Measurements from ENCODE around the gene STX11.

The STX11 gene

DNA sequence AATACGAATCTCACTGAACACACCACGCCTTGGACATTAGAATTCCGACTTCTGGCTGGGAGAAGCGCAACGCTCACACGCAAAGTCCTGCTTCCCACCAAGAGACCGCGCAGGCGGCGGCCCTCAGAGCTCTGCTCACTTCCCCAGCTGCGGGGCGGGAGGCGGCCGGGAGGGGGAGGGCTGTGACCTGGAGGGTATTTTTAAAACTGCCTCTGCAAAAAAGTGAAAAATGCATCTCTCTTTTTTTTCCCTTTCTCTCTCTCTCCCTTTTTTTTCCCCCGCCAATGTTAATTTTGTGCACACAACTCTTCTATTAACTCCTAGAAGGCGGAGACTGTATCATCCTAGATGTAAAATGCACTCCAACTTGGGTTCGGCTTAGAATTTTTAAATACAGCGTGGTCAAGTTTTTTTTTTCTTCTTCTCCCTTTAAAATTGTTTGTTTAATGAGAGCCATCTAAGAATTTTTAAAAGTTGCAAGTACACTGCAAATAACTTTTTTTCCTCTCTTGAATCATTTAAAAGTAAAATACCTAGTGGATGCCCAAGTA is 66.4 kb downstream of the STX11 start:
- DNase-seq, result no peak

DNA sequence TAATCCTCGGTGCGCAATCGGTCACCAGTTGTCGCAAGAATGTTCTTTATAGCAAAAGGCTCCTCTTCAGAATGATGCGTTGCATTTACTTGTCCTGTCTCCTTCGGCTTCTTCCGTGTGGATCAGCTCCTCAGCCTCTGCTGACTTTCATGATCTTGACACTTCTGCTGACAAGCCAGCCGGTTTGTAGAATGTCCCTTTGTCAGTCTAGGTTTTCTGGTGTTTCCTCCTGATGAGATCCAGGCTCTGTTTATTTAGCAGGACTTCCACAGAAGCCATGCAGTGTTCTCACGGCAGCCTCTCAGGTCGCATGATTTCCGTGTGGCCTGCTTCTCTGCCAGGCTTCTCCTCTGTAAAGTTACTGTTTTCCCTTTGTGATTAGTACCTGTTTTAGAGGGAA is 66.9 kb downstream of the STX11 start:
- DNase-seq, result no peak

DNA sequence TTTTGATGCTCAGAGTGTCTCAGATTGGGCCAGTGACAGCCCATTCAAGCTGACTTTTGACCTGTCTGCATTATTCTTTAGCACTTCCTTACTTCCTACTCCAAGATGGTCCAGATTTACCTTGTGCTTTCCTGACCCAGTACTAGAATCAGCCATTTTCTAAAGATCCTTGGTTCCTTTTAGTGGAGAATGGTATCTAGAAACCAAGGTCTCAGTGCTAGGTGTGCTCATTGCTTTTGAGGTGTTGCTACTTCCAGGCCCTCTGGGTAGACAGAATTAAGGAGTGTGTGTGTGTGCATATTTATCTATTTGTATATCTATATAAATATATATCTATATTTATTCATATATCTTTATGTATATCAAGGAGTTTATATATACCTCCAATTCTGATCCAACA is 67.5 kb downstream of the STX11 start:
- no peak for DNase-seq

DNA sequence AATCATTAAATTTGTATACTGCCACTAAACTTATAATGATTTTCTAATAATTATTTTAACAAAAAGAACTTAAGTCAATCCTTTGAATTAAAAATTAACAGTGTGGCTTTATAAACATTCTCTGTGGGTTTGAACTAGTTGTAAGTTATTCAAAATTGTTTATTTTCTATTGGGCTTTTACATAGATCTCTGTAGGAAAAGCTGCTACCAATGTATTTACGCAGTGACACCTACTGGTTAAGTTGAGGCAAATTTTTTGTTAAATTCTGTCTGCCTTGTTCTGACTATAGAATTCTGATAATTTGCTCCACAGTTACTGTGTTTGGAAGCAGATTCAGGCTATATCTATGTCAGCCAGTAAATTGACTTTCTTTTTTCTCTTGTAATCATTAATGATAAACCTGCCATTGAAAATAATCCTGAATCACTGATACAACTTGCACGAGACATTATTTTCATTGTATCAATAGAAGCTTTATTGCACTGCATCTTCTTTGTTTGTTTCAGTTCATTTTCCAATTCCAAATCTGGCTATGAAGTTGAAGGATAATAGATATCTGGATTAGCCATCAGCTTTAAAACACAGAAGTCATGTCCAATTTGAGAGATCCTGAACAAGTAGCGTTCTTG is 68.9 kb downstream of the STX11 start:
- DNase-seq, result peak; percentile 42

DNA sequence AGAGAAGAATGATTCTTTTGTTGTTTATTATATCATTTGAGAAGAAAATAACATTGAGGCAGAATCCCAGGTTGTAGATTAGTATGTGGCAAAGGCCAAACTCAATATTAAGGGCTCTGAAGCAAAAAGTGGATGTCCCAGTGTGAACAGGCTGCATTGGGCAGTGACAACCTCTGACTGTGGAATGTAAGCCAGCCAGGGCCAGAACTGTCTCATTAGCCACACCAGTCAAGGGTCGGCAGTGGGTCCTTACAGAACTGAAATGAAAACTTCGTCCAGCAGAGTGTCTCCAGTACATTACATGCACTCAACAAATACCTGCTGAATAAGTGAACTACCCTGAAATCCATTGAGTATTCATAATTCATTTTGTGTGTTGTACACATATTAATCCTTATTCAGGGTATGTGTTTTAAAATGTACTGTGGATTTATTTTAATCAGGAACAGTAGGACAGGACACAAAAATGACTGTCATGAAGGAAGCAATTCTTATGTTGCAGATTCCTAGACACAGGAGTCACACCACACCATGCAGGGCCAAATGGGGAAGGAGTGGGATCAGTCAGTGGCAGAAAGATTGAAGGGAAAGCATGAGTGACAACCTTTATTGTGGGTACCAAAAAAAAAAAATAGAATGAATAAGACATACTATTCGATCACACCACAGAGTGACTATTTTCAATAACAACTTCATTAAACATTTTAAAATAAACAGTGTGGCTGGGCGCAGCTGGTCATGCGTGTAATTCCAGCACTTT is 69.9 kb downstream of the STX11 start:
- no peak for DNase-seq

DNA sequence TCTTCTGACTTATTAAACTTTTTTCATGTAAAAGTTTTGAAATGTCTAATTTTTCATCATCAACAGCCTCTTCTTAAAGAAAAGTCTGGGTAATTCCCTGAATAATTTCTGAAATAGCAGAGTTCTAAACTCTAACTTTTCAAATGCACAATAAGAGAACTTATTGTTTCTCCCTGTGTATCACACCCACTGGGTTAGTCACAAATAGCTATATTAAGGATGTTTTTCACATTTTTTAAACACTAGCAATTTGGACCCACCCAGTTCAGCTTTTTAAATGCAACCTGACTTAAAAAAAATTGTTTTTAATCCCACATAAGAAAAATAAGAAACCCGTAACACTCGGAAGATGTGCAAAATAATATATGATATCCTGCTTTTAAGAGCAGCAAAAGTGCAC is 73.4 kb downstream of the STX11 start:
- DNase-seq, result no peak

DNA sequence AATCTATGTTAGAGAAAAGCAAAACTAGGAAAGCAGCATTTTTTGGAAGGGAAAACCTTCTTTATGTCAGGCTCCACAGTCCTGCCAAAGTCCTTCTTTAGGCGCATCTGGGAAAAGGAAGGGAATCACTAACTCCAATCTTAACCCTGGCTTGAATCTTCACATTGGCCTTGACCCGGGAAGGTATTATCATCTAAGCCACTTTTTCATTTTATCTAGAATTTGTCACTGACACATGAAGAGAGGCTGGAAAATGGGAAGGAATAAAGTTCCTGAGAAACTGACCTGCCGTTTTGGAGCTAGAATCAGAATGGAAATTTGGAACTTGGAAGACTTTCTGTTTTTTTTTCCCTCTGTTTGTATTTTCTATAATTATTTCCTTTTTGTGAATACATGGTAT is 81.4 kb downstream of the STX11 start:
- no peak for DNase-seq

DNA sequence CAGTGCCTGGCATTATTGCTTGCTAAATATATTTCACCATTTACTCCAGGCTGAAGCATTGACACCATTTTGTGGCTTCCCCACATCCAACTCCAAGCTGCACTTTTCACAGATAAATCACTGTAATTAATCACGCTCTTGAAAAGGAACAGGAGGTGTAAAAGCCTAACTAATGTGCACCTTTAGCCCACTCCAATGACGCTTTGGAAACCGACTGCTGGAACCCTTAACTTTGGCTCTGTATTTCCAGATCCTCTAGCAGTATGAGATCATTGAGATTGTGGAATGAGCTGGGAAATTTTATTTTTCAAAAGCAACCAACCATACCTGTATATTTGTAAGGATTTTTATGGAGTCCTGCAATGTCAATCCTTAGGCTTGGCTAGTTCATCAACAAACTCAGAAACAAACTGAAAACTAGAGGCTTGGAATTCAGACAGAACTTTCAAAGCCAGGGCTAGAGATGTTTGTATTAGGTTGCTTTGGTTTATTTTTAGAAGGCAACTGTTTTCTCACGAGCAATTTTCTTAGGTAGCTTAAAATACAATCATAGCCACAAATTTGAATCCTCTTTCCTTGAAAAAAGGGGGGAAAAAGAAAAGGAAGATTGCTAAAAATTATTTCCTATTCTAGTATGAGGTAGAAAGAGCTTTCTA is 82.0 kb downstream of the STX11 start:
- DNase-seq, result no peak

DNA sequence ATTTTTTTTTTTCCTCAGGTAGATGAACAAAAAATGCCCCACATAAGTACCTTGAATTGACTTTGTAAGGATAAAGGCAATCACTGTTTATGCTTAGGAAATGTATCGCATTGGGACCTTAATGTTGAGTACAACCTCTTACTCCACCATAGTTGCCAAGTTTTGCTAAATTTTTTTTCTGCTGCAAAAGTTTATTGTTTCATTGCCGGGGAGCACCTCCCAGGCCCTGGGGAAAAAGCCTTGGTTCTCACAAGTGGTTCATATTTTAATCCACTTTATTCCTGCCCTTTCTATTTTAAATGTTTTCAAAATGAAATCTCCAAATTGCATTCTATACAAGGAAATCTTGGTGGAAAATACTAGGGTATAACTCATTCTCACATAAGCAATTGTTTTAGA is 82.5 kb downstream of the STX11 start:
- no peak for DNase-seq

DNA sequence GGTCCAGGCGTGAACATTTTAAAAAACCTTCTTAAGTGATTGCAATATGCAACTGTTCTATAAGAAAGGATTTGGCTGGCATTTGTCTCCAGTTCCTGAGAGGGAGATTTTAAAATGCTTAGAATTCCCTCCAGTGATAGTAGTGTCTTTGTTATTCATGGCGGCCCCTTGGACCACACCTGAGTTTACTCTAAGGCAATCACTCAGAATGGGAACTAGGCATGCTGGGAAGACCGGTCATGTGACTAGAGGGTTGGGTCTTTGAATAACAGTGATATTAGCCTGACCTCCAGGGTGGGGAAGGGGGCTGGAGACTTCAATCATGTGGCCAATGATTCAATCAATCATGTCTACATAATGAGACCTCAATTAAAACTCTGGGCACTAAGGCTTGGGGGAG is 84.1 kb downstream of the STX11 start:
- no peak for DNase-seq

DNA sequence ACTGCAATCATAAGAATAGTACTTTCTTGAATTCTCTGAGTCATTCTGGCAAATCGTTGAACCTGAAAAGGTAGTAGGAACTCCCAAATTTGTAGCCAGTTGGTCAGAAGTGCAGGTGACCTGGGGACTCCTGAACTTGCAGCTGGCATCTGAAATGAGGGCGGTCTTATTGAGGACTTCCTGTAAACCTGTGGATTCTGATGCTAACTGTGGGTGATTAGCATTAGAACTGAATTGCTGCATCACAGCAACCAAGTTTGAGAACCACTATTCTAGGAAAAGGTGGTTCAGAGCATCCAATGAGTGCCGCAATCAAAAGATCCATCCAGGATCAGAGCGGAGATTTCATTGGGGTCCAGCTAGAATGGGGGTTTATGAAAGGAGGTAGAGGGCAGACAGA is 84.6 kb downstream of the STX11 start:
- DNase-seq, result no peak
